NK-92 treated with Interleukin-12 subunit alpha and Interleukin-12 subunit beta, amount 100 ng/mL, for 24 hours (cell line): ENCODE measurements around the gene SETBP1.
A peak's percentile ranks its signal among the peaks of the same experiment; 100 is the strongest.

ENCODE experiments used
- DNase-seq: peaks from one replicate; lab custom pipeline; 2025; lab: John Stamatoyannopoulos, UW

Gene SETBP1

GRCh38 chr18:44817831-44818473 is 137.3 kb downstream of the SETBP1 start:
- no peak for DNase-seq

DNA sequence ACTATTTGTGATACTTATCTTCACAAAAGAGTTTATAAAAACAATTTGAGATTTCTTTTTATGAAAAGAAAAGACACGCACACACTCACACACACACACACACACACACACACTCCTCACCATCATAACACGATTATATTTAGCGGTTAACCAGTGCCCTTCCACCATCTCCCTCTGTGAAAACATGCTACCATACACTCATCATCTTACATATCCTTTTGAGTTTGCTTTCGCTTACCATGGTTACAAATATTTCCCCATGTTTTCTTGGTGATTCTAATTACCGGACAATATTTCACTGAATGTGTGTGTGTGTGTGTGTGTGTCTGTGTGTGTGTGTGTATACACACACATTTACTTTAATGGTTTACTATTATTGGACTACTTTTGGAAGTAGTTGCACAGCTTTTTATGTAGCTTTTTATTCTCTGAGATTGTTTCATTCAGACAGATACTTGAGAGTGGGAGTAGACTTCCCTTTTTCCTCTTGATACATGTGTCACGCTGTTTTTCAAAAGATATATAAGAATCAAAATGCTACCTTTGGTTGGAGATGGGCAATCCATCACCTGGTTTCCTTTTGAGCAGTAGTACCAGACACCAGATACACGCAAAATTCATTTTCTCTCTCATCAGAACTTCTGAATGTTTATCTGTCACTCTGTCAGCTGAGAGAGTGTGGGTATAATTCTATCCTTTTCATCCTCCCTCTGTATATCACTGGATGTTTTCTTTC is 138.1 kb downstream of the SETBP1 start:
- no peak for DNase-seq

GRCh38 chr18:44819944-44820510 is 139.3 kb downstream of the SETBP1 start:
- no peak for DNase-seq

DNA sequence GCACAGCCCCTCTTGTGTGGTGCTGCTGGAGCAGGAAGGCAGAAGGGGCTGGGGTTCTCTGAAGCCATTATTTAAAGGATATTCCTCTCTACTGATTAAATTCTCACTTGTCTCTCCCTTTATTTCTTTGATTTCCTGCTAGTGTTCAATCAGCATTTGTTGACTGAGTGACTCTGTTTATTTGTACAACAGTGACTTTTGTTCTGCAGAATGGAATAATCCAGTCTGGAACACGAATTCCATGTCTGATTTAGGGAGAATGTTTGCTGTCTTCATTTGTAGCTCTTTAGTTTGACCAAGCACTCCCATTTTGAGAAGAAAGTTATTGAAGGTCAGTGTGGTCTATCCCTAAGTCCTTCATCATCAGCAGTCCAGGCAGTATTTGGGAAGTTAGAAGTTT is 141.2 kb downstream of the SETBP1 start:
- DNase-seq, result no peak

- no peak for DNase-seq
Observed at GRCh38 chr18:44823286-44823685, 142.6 kb downstream of the SETBP1 start.

DNA sequence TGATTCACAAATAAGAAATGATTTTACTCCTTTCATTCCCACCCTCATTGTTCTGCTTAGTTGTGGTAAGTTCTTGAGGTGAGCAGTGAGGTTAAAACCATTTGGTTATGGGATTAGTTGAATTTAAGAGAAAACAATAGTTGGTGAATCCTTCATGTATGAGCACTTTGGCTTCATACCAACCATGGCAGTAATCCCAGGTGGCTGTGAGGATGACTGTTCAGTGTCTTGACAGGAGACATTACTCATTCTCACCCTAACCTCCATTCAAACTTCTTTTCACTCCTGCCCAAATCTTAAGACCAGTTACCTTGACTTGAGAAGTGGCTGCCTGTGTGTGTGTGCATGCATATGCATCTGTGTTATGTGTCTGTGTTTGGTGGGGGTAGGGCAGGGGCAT is 143.1 kb downstream of the SETBP1 start:
- no peak for DNase-seq

DNA sequence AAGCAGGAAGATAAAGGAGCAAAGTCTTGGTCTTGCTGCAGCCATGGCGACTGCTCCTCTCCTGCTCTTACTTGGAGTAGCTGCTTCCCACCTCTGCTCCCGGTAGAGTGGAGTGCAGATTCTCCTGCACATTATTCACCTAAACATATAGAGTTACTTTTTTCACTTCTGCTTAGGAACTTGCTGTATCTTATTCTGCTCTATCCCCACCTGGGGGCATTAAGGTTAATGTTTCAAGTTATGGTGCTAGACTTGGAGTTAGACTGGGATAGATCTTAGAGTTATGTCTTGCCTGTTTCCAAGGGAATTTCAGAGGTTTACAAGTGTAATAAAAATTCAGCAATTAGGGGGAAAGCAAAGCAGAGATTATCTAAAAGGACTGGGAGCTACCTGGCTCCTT is 144.2 kb downstream of the SETBP1 start:
- no peak for DNase-seq

- DNase-seq, result no peak
Observed at GRCh38 chr18:44826418-44827259, 146.0 kb downstream of the SETBP1 start.

DNA sequence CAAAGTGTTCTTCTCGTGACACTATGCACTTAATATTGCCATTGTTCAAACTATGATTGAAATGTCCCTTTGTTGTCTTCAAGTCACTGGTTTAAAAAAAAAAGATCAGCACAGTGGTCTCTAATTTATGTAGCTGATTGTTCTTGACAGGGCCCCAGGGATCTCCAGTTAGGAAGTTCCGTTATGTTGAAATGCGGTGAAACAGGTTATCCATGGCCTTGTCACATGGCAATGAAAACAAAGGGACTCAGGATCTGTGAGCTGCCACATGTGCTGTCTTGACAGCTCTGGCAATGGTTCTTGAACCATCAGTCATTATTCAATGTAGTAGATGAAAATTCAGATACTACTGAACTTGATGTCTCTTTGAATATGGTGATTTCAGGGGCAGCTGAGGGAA is 147.4 kb downstream of the SETBP1 start:
- no peak for DNase-seq

- no peak for DNase-seq
Observed at GRCh38 chr18:44830581-44830980, 149.9 kb downstream of the SETBP1 start.

DNA sequence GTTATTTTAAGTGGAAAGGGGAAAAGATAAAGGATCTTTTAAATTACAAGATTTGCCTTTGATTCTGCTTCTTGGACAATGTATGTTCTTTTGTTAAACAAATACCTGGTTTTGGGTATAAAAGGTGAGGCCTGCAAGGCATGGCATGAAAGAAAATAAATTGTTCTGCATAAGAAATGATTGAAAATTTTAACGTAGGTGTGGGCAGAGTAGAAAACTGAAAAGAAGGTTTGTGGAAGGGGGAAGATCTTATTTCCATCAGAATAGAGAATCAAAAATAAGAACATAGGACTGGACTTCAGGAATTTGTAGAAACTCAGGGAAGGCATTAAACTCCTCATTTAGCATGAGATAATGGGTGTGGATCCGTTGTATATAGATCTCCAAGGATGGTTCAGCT is 153.1 kb downstream of the SETBP1 start:
- DNase-seq, result no peak

DNA sequence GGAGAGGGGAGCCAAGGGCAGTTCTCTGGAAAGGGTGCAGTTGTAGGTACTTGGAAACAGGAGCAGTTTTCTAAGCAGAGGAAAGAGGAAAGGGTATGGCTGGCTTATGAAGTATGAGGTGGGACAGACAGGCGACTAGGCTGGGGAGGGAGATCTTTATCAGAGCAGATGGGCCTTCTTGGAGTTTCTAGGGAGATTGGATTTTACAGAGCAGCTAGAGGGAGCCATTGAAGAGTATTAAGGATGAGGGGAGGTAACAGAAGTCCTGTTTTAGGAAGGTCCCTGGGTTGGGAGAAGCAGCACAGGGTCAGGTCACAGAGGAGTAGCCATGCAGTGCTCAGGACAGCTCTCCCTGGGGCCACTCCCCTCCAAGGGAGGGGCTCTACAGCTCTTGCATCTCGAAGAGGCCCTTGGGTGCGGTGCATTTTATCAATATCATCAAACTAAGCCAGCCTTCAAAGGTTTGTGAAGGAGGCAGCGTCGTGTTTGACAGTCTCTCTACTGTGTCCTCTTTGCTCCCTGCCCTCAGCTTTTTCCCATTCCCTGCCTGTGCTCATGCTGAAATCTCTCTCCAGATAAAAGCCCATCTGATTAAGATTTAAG is 154.3 kb downstream of the SETBP1 start:
- no peak for DNase-seq

DNA sequence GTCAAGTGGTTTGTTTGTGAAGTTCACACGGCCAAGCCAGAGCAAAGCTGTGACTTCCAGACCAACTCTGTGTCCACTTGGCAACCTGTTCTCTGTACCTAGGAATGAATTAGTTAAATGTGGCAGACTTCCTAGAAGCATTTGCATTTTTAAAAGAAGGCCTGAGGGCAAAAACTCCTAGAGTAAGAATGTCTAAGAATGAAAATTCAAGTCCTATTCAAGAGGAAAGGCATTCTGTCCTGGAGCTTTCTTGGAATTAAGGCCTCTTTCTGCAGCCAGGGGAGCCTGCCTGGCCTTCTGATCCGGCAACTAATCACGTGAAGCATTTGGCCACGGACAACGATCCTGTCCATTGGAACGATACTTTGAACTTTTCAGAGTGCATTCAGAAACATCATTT is 155.0 kb downstream of the SETBP1 start:
- DNase-seq, result no peak

DNA sequence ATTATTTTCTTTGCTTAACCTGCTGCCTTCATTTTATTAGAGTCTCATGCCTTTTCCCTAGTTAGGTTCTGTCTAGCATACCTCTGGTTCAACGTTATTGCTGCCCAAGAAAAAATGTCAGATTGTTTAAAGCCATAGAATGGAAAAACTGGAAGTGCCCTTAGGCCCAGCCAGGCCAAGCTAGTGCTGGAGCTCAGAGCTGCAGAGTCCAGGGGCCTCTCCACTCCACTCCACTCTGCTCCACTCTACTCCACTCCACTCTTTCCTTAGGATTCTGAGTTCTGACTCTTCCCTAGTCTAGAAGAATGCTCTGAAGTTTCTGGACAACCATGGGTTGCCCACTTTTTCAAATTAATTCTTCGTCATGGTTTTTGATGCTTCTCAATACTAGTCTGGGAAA is 155.6 kb downstream of the SETBP1 start:
- no peak for DNase-seq

- no peak for DNase-seq
Observed at GRCh38 chr18:44837482-44838180, 156.9 kb downstream of the SETBP1 start.

- DNase-seq, result peak; percentile 75
Observed at GRCh38 chr18:44838971-44839666, 158.4 kb downstream of the SETBP1 start.

DNA sequence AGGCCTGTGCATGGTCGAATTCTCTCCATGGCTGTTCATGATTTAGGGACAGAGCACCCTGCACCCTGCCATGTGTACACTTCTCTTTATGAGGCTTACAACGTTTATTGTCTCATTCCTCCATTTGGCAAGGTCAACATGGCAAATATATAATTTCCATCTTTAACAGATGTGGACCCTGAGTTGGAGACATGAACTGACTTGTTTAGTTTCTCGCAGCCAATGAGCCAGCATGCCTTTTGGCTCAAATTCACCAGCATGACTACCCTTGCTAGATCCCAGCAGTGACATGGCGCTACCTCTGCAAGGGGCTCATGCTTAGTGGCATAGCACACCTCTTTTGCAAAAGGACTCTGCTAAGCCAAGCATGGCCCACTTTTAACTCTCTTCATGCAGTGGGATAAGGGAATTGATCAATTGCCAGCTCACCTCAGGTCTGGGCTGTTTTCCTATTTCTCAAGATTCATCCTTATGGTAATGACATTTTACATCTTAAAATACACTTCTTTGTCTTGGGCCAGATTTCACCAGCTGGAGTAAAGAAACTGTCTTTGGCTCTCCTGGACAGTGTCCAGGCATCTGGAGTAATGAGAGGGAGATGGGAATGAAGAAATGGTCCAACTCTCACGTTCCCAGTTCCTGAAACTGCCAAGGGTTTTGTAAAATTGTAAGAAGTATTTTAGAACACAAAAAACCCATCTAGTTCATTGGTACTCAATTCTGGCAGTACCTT is 159.5 kb downstream of the SETBP1 start:
- DNase-seq, result no peak

DNA sequence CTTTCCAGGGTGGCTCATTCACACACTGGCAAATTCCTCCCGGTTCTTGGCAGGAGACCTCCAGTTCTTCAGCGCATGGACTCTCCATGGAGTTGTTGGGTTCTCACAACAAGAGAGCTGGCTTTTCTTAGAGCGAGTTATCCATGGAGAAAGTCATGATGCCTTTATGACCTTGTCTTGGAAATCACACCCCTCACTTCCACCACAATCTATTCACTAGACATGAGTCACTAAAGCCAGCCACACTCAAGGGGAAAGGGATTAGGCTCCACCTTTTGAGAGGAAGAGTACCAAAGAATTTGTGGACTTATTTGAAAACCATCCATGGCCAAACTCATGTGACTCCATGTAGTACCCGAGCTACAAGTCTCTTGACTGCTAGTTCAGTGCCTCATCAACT is 160.5 kb downstream of the SETBP1 start:
- no peak for DNase-seq

GRCh38 chr18:44841752-44842587 is 161.3 kb downstream of the SETBP1 start:
- no peak for DNase-seq
